Erythroblast (primary cell): ENCODE results near the gene METTL14.

Experiments
- GATA1 ChIP-seq: IDR thresholded peaks from 2 replicates; pipeline ENCODE4 v1.6.1; 2011; ENCODE audit warnings: low read depth, mild to moderate bottlenecking, control low read depth, low read length, moderate library complexity
- POLR2A ChIP-seq: IDR thresholded peaks from 2 replicates; pipeline ENCODE4 v1.6.1; 2011; ENCODE audit warnings: mild to moderate bottlenecking, low read length

DNA sequence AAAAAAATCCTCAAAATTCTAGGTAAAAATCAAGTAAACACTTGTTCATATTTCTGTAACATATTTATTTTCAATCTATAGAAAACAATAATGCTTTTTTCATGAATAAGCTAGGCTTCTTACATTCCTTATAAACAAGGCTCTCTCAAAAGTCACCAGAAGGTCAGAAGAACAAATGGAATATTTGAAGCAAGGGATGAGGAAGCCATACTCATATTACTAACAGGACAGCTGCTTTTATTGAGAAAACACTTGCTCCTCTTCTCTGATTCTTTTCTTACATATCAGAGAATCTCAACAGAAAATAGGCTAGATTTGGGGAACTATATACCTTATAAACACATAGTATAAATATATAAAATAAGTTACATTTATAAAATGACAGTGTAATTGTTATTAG, 67.9 kb downstream of the METTL14 start:
- TF ChIP-seq POLR2A = no peak
- no peak for TF ChIP-seq GATA1
